Measurements from ENCODE around the gene EPHA8. TPM values are rescaled to one million over a fixed set of nuclear protein-coding genes. Genes with fewer than 3 reads are reported as not detected.
A peak's percentile ranks its signal among the peaks of the same experiment; 100 is the strongest.

Gene EPHA8
- total and polyA plus RNA-seq, 2 of the 13 experiments (the other 11 are each of a cell fraction or from before 2014, with no cell fraction given) = not detected

- TF ChIP-seq ZNF432 (CRISPR knock-in tag; IDR thresholded peaks at IDR 0.05; ENCODE audit: borderline replicate concordance) (no peak), ZSCAN25 (CRISPR knock-in tag; IDR thresholded peaks at IDR 0.05) (no peak), NR2F1 (CRISPR knock-in tag; IDR thresholded peaks at IDR 0.05) (no peak), ZNF775 (CRISPR knock-in tag; IDR thresholded peaks at IDR 0.05; ENCODE audit: borderline replicate concordance) (no peak), ZNF709 (CRISPR knock-in tag; IDR thresholded peaks at IDR 0.05) (0 out of 2 replicates have a peak, but pooled peaks have one; percentile 44), TFDP1 (CRISPR knock-in tag; IDR thresholded peaks at IDR 0.05; ENCODE audit: borderline replicate concordance) (no peak), ZNF800 (CRISPR knock-in tag; IDR thresholded peaks at IDR 0.05) (no peak), GLI4 (CRISPR knock-in tag; IDR thresholded peaks at IDR 0.05; ENCODE audit: borderline replicate concordance) (no peak), PAXIP1 (CRISPR knock-in tag; conservative IDR thresholded peaks at IDR 0.05) (no peak), FOXM1 (CRISPR knock-in tag; IDR thresholded peaks at IDR 0.05) (no peak), WIZ (CRISPR knock-in tag; IDR thresholded peaks at IDR 0.05) (peak; percentile 98), DRAP1 (CRISPR knock-in tag; IDR thresholded peaks at IDR 0.05) (peak; percentile 22; the same call in 1 of the 2 replicates), NAIF1 (CRISPR knock-in tag; IDR thresholded peaks at IDR 0.05; ENCODE audit: borderline replicate concordance) (no peak), ZNF329 (CRISPR knock-in tag; IDR thresholded peaks at IDR 0.05; ENCODE audit: low read depth) (no peak), ETS1 (CRISPR knock-in tag; IDR thresholded peaks at IDR 0.05) (no peak), GMEB2 (CRISPR knock-in tag; IDR thresholded peaks at IDR 0.05; ENCODE audit: low read depth) (no peak), SUZ12 (IDR thresholded peaks at IDR 0.05; ENCODE audit: low read depth, low read length) (no peak), NR3C1 (CRISPR knock-in tag; IDR thresholded peaks at IDR 0.05) (no peak), BORCS8-MEF2B (CRISPR knock-in tag; IDR thresholded peaks at IDR 0.05) (peak; percentile 70; the same call in 1 of the 2 replicates)
These were observed 48.2 kb downstream of the EPHA8 start (continued) for GRCh38 chr1:22611530-22611947.
